Measurements from ENCODE around the gene GEMIN5.

The GEMIN5 gene

GRCh38 chr5:154895606-154896561 lies 42.1 kb downstream of the GEMIN5 start:
- DNase-seq (ENCODE audit: low read depth in 2 of 2, low spot score in 1 of 2), result no peak

GRCh38 chr5:154893381-154893780 lies 44.6 kb downstream of the GEMIN5 start:
- DNase-seq (ENCODE audit: low read depth in 2 of 2, low spot score in 1 of 2), result no peak

GRCh38 chr5:154892369-154892771 lies 45.6 kb downstream of the GEMIN5 start:
- no peak for DNase-seq (ENCODE audit: low read depth in 2 of 2, low spot score in 1 of 2)

- no peak for DNase-seq (ENCODE audit: low read depth in 2 of 2, low spot score in 1 of 2)
Observed at GRCh38 chr5:154885439-154885838, 52.6 kb downstream of the GEMIN5 start.

- DNase-seq (ENCODE audit: low read depth in 2 of 2, low spot score in 1 of 2), result no peak
Observed at GRCh38 chr5:154884424-154884823, 53.6 kb downstream of the GEMIN5 start.

- no peak for DNase-seq (ENCODE audit: low read depth in 2 of 2, low spot score in 1 of 2)
Observed at GRCh38 chr5:154881986-154882385, 56.0 kb downstream of the GEMIN5 start.

GRCh38 chr5:154878642-154879335 lies 59.2 kb downstream of the GEMIN5 start:
- no peak for DNase-seq (ENCODE audit: low read depth in 2 of 2, low spot score in 1 of 2)

- no peak for DNase-seq (ENCODE audit: low read depth in 2 of 2, low spot score in 1 of 2)
Observed at GRCh38 chr5:154873791-154874331, 64.2 kb downstream of the GEMIN5 start.

GRCh38 chr5:154871734-154872133 lies 66.3 kb downstream of the GEMIN5 start:
- DNase-seq (ENCODE audit: low read depth in 2 of 2, low spot score in 1 of 2), result no peak

GRCh38 chr5:154868702-154869101 lies 69.3 kb downstream of the GEMIN5 start:
- no peak for DNase-seq (ENCODE audit: low read depth in 2 of 2, low spot score in 1 of 2)

- no peak for DNase-seq (ENCODE audit: low read depth in 2 of 2, low spot score in 1 of 2)
Observed at GRCh38 chr5:154866841-154867240, 71.2 kb downstream of the GEMIN5 start.

GRCh38 chr5:154865466-154866184 lies 72.4 kb downstream of the GEMIN5 start:
- no peak for DNase-seq (ENCODE audit: low read depth in 2 of 2, low spot score in 1 of 2)

- no peak for DNase-seq (ENCODE audit: low read depth in 2 of 2, low spot score in 1 of 2)
Observed at GRCh38 chr5:154863291-154864080, 74.5 kb downstream of the GEMIN5 start.

GRCh38 chr5:154862766-154863165 lies 75.2 kb downstream of the GEMIN5 start:
- DNase-seq (ENCODE audit: low read depth in 2 of 2, low spot score in 1 of 2), result no peak

- no peak for DNase-seq (ENCODE audit: low read depth in 2 of 2, low spot score in 1 of 2)
Observed at GRCh38 chr5:154861946-154862345, 76.1 kb downstream of the GEMIN5 start.

- no peak for DNase-seq (ENCODE audit: low read depth in 2 of 2, low spot score in 1 of 2)
Observed at GRCh38 chr5:154860765-154861164, 77.2 kb downstream of the GEMIN5 start.

GRCh38 chr5:154860123-154860522 lies 77.9 kb downstream of the GEMIN5 start:
- DNase-seq (ENCODE audit: low read depth in 2 of 2, low spot score in 1 of 2), result no peak

GRCh38 chr5:154858972-154859871 lies 78.8 kb downstream of the GEMIN5 start:
- no peak for DNase-seq (ENCODE audit: low read depth in 2 of 2, low spot score in 1 of 2)

- DNase-seq (ENCODE audit: low read depth in 2 of 2, low spot score in 1 of 2), result peak; percentile 95
Observed at GRCh38 chr5:154858297-154858971, 79.6 kb downstream of the GEMIN5 start, which contains the start of gene CNOT8. Gene CNOT8, plus strand, starts transcription at chr5:154858627. Its CDS starts 4,652 bp downstream, at chr5:154863279.

Data from stimulated activated CD8-positive, alpha-beta memory T cell treated with anti-CD3 and anti-CD28 coated beads, Interleukin-4, amount 100 ng/mL, for 1 hour (primary cell).